K562 (cell line): ENCODE results near the gene GAGE12H. TPM values are rescaled to one million over a fixed set of nuclear protein-coding genes. Genes with fewer than 3 reads are reported as not detected.
A peak's percentile ranks its signal among the peaks of the same experiment; 100 is the strongest.

ENCODE experiments used
- ATAC-seq: fragments of 200-7000 bp; cut with Tn5 transposase; 3 replicates; pipeline ENCODE4 v1.9.1; 2020; ENCODE audit warnings: moderate library complexity
- BruUV-seq: library from RNA; stranded (reverse); fragments of 400-500 nt; replicated peaks from 2 replicates; lab custom pipeline; 2021; lab: Mats Ljungman, UMichigan
- CTCF ChIA-PET: fragments of 300-600 bp; formaldehyde crosslinking; extraction: SDS; loops from one replicate; lab custom pipeline; 2021; ENCODE audit warnings: low intra/inter-chr PET ratio; lab: Yijun Ruan, JAX
- POLR2A ChIA-PET: fragments of 300-600, 350-650 bp; sonication (Branson Sonifier 250); formaldehyde crosslinking; extraction: SDS; loops from one replicate; lab custom pipeline; 2021; ENCODE audit warnings: antibody characterized with exemption, inconsistent platforms; lab: Yijun Ruan, JAX
- DNase-seq, 4 experiments: peaks; one replicate each; pipeline versions ENCODE4 v3.0.0 to v3.0.0-alpha.2; 2011 to 2018; ENCODE audit warnings: low spot score in 3 of 4, mixed read lengths in 3 of 4; ENCODE audit errors: extremely low read depth in 1 of 4
- FAIRE-seq: peaks from 2 replicates; lab custom pipeline; 2011; peaks lifted over from hg19 to GRCh38; lab: Jason Lieb, UNC
- H2AFZ ChIP-seq: 2 replicates; pipeline ENCODE4 v1.6.0; 2011; ENCODE audit warnings: low read depth, low read length, control low read depth, inconsistent platforms
- H3K27ac ChIP-seq: fragments of 200-600 bp; 3 replicates; pipeline ENCODE4 v1.8.0; 2011; ENCODE audit warnings: low read depth, mild to moderate bottlenecking, control low read depth, inconsistent platforms, low read length, moderate library complexity, mixed read lengths; ENCODE audit errors: extremely low read depth
- H3K27me3 ChIP-seq, 2 experiments: fragments of 300-600 bp in 1 of 2; 2 replicates in 1 of 2; 3 replicates in 1 of 2; pipeline versions ENCODE4 v1.6.0 to v1.8.0; 2011; ENCODE audit warnings: inconsistent platforms in 2 of 2, low read length in 2 of 2, mild to moderate bottlenecking in 1 of 2, mixed read lengths in 1 of 2, moderate library complexity in 1 of 2; ENCODE audit not compliant: control insufficient read depth in 2 of 2, insufficient read depth in 2 of 2
- H3K36me3 ChIP-seq: fragments of 300-600 bp; 3 replicates; pipeline ENCODE4 v1.8.0; 2011; ENCODE audit warnings: mild to moderate bottlenecking, low read length, inconsistent platforms; ENCODE audit not compliant: control insufficient read depth, insufficient read depth
- H3K4me1 ChIP-seq, 2 experiments: fragments of 200-600 bp in 1 of 2; replicated peaks in 1 of 2; 2 replicates in 1 of 2; 3 replicates in 1 of 2; pipeline versions ENCODE4 v1.5.1 to v1.8.0; 2011; ENCODE audit warnings: inconsistent platforms in 2 of 2, low read length in 2 of 2, mild to moderate bottlenecking in 1 of 2, mixed read lengths in 1 of 2, moderate library complexity in 1 of 2; ENCODE audit not compliant: control insufficient read depth in 2 of 2, insufficient read depth in 2 of 2
- H3K4me2 ChIP-seq: 2 replicates; pipeline ENCODE4 v1.6.1; 2011; ENCODE audit warnings: low read length, control low read depth, inconsistent platforms, mixed read lengths; ENCODE audit not compliant: insufficient read depth
- H3K4me3 ChIP-seq: fragments of 200-600 bp; sonication (generic), shearing (Covaris generic); 2 replicates; pipeline ENCODE4 v1.5.1; 2016; ENCODE audit warnings: control low read depth, inconsistent platforms
- H3K79me2 ChIP-seq: fragments of 200-600 bp; 3 replicates; pipeline ENCODE4 v1.8.0; 2011; ENCODE audit warnings: low read length, inconsistent platforms; ENCODE audit not compliant: control insufficient read depth, insufficient read depth
- H3K9ac ChIP-seq, 2 experiments: 2 replicates each; pipeline versions ENCODE4 v1.6.0 to v1.6.1; 2011; ENCODE audit warnings: low read depth in 2 of 2, low read length in 2 of 2, control low read depth in 1 of 2, inconsistent platforms in 1 of 2, mild to moderate bottlenecking in 1 of 2, mixed read lengths in 1 of 2; ENCODE audit not compliant: insufficient read depth in 1 of 2
- H3K9me1 ChIP-seq: one replicate; pipeline ENCODE4 v1.6.0; 2011; ENCODE audit warnings: inconsistent platforms, mild to moderate bottlenecking, low read length, moderate library complexity; ENCODE audit not compliant: control insufficient read depth, insufficient read depth
- H3K9me3 ChIP-seq: replicated peaks from 2 replicates; pipeline ENCODE4 v1.5.1; 2011; ENCODE audit warnings: low read depth, low read length, inconsistent platforms; ENCODE audit not compliant: control insufficient read depth, insufficient read depth
- H4K20me1 ChIP-seq: replicated peaks from 2 replicates; pipeline ENCODE4 v1.6.1; 2011; ENCODE audit warnings: low read length, inconsistent platforms, mixed read lengths; ENCODE audit not compliant: control insufficient read depth, insufficient read depth
- CAMTA2 ChIP-seq: fragments of 250-450 bp; sonication (Bioruptor Pico); conservative IDR thresholded peaks from 2 replicates; pipeline ENCODE4 v1.5.1; 2022
- CBFA2T3 ChIP-seq: fragments of 450-650 bp; IDR thresholded peaks from 2 replicates; pipeline ENCODE4 v1.6.1; 2017
- CBX2 ChIP-seq: fragments of 200-600 bp; sonication (generic); IDR thresholded peaks from one replicate; pipeline ENCODE4 v1.6.1; 2012; ENCODE audit warnings: mild to moderate bottlenecking, low read length, inconsistent platforms; ENCODE audit not compliant: insufficient read depth, poor library complexity, severe bottlenecking
- E4F1 ChIP-seq: fragments of 250-450 bp; sonication (Bioruptor Pico); IDR thresholded peaks from 2 replicates; pipeline ENCODE4 v1.5.0; 2021; ENCODE audit warnings: mild to moderate bottlenecking, borderline replicate concordance
- MEIS2 ChIP-seq: fragments of 450-650 bp; IDR thresholded peaks from 2 replicates; pipeline ENCODE4 v1.6.1; 2014; ENCODE audit warnings: mild to moderate bottlenecking; ENCODE audit not compliant: partially characterized antibody
- PHTF2 ChIP-seq: fragments of 250-450 bp; sonication (Bioruptor Pico); IDR thresholded peaks from 2 replicates; pipeline ENCODE4 v1.5.0; 2021; ENCODE audit warnings: mild to moderate bottlenecking
- PPARD ChIP-seq: fragments of 250-450 bp; sonication (Bioruptor Pico); IDR thresholded peaks from 2 replicates; pipeline ENCODE4 v1.8.0; 2022; ENCODE audit warnings: inconsistent platforms, mild to moderate bottlenecking, moderate library complexity
- TEAD1 ChIP-seq, 2 experiments: fragments of 450-650 bp in 1 of 2; sonication (generic) in 1 of 2; formaldehyde crosslinking; IDR thresholded peaks; 2 replicates each; pipeline versions ENCODE4 v1.4.0 to v1.8.0; 2020 to 2022; ENCODE audit warnings: mild to moderate bottlenecking in 2 of 2, missing genetic modification reagents in 1 of 2
- WGBS: fragments of 100-300 bp; shearing (Covaris generic); methylation state at CpG from one replicate; pipeline ENCODE4 v1.1.6; 2016; ENCODE audit warnings: low coverage, mixed read lengths; ENCODE audit not compliant: insufficient coverage; ENCODE audit errors: missing lambda C conversion rate; 5-methylcytosine and 5-hydroxymethylcytosine counted together
- in situ Hi-C: fragments of 300-500 bp; cut with MboI; formaldehyde crosslinking; loops from 4 replicates; pipeline ENCODE4 v1.15.0; 2018; ENCODE audit warnings: inconsistent platforms, mixed read lengths
- intact Hi-C: fragments of 100-400 bp; cut with micrococcal nuclease; formaldehyde crosslinking; loops from 2 replicates; pipeline ENCODE4 v1.14.2; 2022
- polyA plus RNA-seq, 8 experiments: library from polyadenylated mRNA; depleted of rRNA in 4 of 8; stranded (reverse) in 5 of 8; unstranded in 3 of 8; fragments of >200 nt; fragmentation: Nextera tagmentation in 2 of 8; fragmentation: Illumina TruSeq in 1 of 8; extraction: Ambion mirVana in 2 of 8; extraction: Trizol in 1 of 8; gene quantifications; 2 replicates each; pipeline versions ENCODE4 v1.2.1 to v1.2.3, GENCODE V29; 2011 to 2014; ENCODE audit warnings: inconsistent platforms in 1 of 8, missing spikeins in 1 of 8
- total RNA-seq, 7 experiments: library from RNA; depleted of rRNA in 6 of 7; stranded (reverse); fragments of >200 nt in 6 of 7; fragmentation: Illumina TruSeq in 2 of 7; extraction: Trizol in 2 of 7; gene quantifications; 2 replicates each; pipeline versions ENCODE4 v1.2.1 to v1.2.3, GENCODE V29; 2011 to 2021; ENCODE audit warnings: low replicate concordance in 1 of 7

GAGE12H gene
- total and polyA plus RNA-seq, 9 of the 15 experiments (the other 6 are each of a cell fraction or from before 2014, with no cell fraction given) = 0.21 TPM; not detected in 8

GRCh38 chrX:49610718-49611310 lies 31.1 kb downstream of the GAGE12H start:
- CTCF ChIA-PET = no interaction called here
- Histone ChIP-seq H4K20me1 (no peaks in the 10 kb centered on the region), H3K27ac (no peak overlapping the region), H2AFZ (no peak overlapping the region), H3K9me3 (no peaks in the 10 kb centered on the region), H3K4me1 (peaks cover 0 to 8% of the 10 kb centered on the region in 2 experiments; a peak in 2 of 5 replicates), H3K4me3 (no peak overlapping the region), H3K9me1 (no peaks in the 10 kb centered on the region), H3K36me3 (peaks cover 15% of the 10 kb centered on the region; the same call in 2 of the 3 replicates), H3K79me2 (no peaks in the 10 kb centered on the region), H3K4me2 (peak overlapping the region; percentile 25; the same call in 1 of the 2 replicates), H3K27me3 (peaks cover 0 to 2% of the 10 kb centered on the region in 2 experiments; a peak in 1 of 5 replicates), H3K9ac (no peak overlapping the region)
- POLR2A ChIA-PET = interaction anchor here (0.5 to 1.2 kb wide), 2 partner anchors 9 to 90 kb away, joined by 3 read pairs; no protein-coding TSS in a partner anchor
- intact Hi-C loops (no loop called here), in situ Hi-C loops (loop anchor here (5.0 kb wide), 1 partner anchor 264 kb away; no protein-coding TSS in a partner anchor)
- 2% methylated on average over 7 of the region's 7 CpGs for WGBS
- FAIRE-seq (no peak), DNase-seq (peak in 1 of 4 experiments; percentile 5), ATAC-seq (peak; percentile 27; the same call in 1 of the 3 replicates)
- TF ChIP-seq PPARD (CRISPR knock-in tag) (no peak), TEAD1 (CRISPR knock-in tag; IDR thresholded peaks at IDR 0.05) (no peak), CBFA2T3 (peak; percentile 22), E4F1 (CRISPR knock-in tag) (no peak), MEIS2 (peak; percentile 40), CAMTA2 (CRISPR knock-in tag) (no peak), CBX2 (no peak), PHTF2 (CRISPR knock-in tag) (no peak)
- no TSS peak for BruUV-seq
